ENCODE results near the gene IGFLR1. TPM values are rescaled to one million over a fixed set of nuclear protein-coding genes. Genes with fewer than 3 reads are reported as not detected.

The IGFLR1 gene
- polyA plus RNA-seq, 1 donor from 2014 or later, result 4.6 TPM

GRCh38 chr19:35754370-35755130 is 12.3 kb upstream of the IGFLR1 start:
- TF ChIP-seq SMC3 (conservative IDR thresholded peaks at IDR 0.05; ENCODE audit: poor library complexity) (no peak), EP300 (conservative IDR thresholded peaks at IDR 0.05; ENCODE audit: poor library complexity, severe bottlenecking) (no peak), REST (IDR thresholded peaks at IDR 0.05; ENCODE audit: borderline replicate concordance) (no peak)

GRCh38 chr19:35753634-35754369 is 11.6 kb upstream of the IGFLR1 start:
- Histone ChIP-seq H4K20me1 (ENCODE audit: insufficient read depth) (no peaks in the 10 kb centered on the region), H3K4me2 (ENCODE audit: low read length) (no peak overlapping the region), H3K79me2 (replicated peaks; ENCODE audit: insufficient read depth, low read length) (peaks cover 9% of the 10 kb centered on the region), H3K9me3 (ENCODE audit: low read length) (no peaks in the 10 kb centered on the region), H3K27ac (ENCODE audit: low read length) (no peak overlapping the region), H3K36me3 (ENCODE audit: insufficient read depth, low read length) (peaks cover 8% of the 10 kb centered on the region), H2AFZ (ENCODE audit: low read depth, low read length) (no peak overlapping the region), H3K9me2 (ENCODE audit: insufficient read depth, low read length) (no peaks in the 10 kb centered on the region), H3K4me3 (ENCODE audit: low read length) (no peak overlapping the region), H3K27me3 (ENCODE audit: insufficient read depth, low read depth, low read length) (no peaks in the 10 kb centered on the region), H3F3A (ENCODE audit: insufficient read depth, low read length, poor library complexity, severe bottlenecking) (no peaks in the 10 kb centered on the region), H3K9ac (ENCODE audit: low read length) (no peak overlapping the region)
- TF ChIP-seq TAF1 (IDR thresholded peaks at IDR 0.05; ENCODE audit: low read depth), result no peak
- TF ChIP-seq REST (IDR thresholded peaks at IDR 0.05; ENCODE audit: borderline replicate concordance), result no peak
- TF ChIP-seq, protein P1, sequence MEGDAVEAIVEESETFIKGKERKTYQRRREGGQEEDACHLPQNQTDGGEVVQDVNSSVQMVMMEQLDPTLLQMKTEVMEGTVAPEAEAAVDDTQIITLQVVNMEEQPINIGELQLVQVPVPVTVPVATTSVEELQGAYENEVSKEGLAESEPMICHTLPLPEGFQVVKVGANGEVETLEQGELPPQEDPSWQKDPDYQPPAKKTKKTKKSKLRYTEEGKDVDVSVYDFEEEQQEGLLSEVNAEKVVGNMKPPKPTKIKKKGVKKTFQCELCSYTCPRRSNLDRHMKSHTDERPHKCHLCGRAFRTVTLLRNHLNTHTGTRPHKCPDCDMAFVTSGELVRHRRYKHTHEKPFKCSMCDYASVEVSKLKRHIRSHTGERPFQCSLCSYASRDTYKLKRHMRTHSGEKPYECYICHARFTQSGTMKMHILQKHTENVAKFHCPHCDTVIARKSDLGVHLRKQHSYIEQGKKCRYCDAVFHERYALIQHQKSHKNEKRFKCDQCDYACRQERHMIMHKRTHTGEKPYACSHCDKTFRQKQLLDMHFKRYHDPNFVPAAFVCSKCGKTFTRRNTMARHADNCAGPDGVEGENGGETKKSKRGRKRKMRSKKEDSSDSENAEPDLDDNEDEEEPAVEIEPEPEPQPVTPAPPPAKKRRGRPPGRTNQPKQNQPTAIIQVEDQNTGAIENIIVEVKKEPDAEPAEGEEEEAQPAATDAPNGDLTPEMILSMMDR (IDR thresholded peaks at IDR 0.05; ENCODE audit: poor library complexity, severe bottlenecking), result no peak
- no peak for TF ChIP-seq MXI1 (conservative IDR thresholded peaks at IDR 0.05; ENCODE audit: poor library complexity, severe bottlenecking)
- TF ChIP-seq RAD21 (conservative IDR thresholded peaks at IDR 0.05), result no peak
- TF ChIP-seq SMC3 (conservative IDR thresholded peaks at IDR 0.05; ENCODE audit: poor library complexity), result no peak
- TF ChIP-seq EP300 (conservative IDR thresholded peaks at IDR 0.05; ENCODE audit: poor library complexity, severe bottlenecking), result no peak
- TF ChIP-seq EZH2 (IDR thresholded peaks at IDR 0.05; ENCODE audit: borderline replicate concordance, insufficient read depth, low read length, poor library complexity, severe bottlenecking), result no peak
- TF ChIP-seq POLR2AphosphoS5 (IDR thresholded peaks at IDR 0.05), result no peak

More at GRCh38 chr19:35754370-35755130, 12.3 kb upstream of the IGFLR1 start:
- no peak overlapping the region for H3K4me2 ChIP-seq (ENCODE audit: low read length)
- no peak overlapping the region for H3K9ac ChIP-seq (ENCODE audit: low read length)
- no peak overlapping the region for H3K4me3 ChIP-seq (ENCODE audit: low read length)
- no peaks in the 10 kb centered on the region for H3K9me2 ChIP-seq (ENCODE audit: insufficient read depth, low read length)
- H3K79me2 ChIP-seq (replicated peaks; ENCODE audit: insufficient read depth, low read length), result peaks cover 10% of the 10 kb centered on the region
- peaks cover 8% of the 10 kb centered on the region for H3K36me3 ChIP-seq (ENCODE audit: insufficient read depth, low read length)
- H3F3A ChIP-seq (ENCODE audit: insufficient read depth, low read length, poor library complexity, severe bottlenecking), result no peaks in the 10 kb centered on the region
- no peak overlapping the region for H3K27ac ChIP-seq (ENCODE audit: low read length)
- H3K9me3 ChIP-seq (ENCODE audit: low read length), result no peaks in the 10 kb centered on the region
- H4K20me1 ChIP-seq (ENCODE audit: insufficient read depth), result no peaks in the 10 kb centered on the region
- no peaks in the 10 kb centered on the region for H3K27me3 ChIP-seq (ENCODE audit: insufficient read depth, low read depth, low read length)
- H2AFZ ChIP-seq (ENCODE audit: low read depth, low read length), result no peak overlapping the region
